K562 (cell line): ENCODE results near the gene MOK. TPM values are rescaled to one million over a fixed set of nuclear protein-coding genes. Genes with fewer than 3 reads are reported as not detected.

Experiments
- ATAC-seq: fragments of 200-7000 bp; cut with Tn5 transposase; 3 replicates; pipeline ENCODE4 v1.9.1; 2020; ENCODE audit warnings: moderate library complexity
- BruUV-seq: library from RNA; stranded (reverse); fragments of 400-500 nt; replicated peaks from 2 replicates; lab custom pipeline; 2021; lab: Mats Ljungman, UMichigan
- CTCF ChIA-PET: fragments of 300-600 bp; formaldehyde crosslinking; extraction: SDS; loops from one replicate; lab custom pipeline; 2021; ENCODE audit warnings: low intra/inter-chr PET ratio; lab: Yijun Ruan, JAX
- POLR2A ChIA-PET: fragments of 300-600, 350-650 bp; sonication (Branson Sonifier 250); formaldehyde crosslinking; extraction: SDS; loops from one replicate; lab custom pipeline; 2021; ENCODE audit warnings: antibody characterized with exemption, inconsistent platforms; lab: Yijun Ruan, JAX
- DNase-seq, 4 experiments: peaks; one replicate each; pipeline versions ENCODE4 v3.0.0 to v3.0.0-alpha.2; 2011 to 2018; ENCODE audit warnings: low spot score in 3 of 4, mixed read lengths in 3 of 4; ENCODE audit errors: extremely low read depth in 1 of 4
- FAIRE-seq: peaks from 2 replicates; lab custom pipeline; 2011; peaks lifted over from hg19 to GRCh38; lab: Jason Lieb, UNC
- H2AFZ ChIP-seq: 2 replicates; pipeline ENCODE4 v1.6.0; 2011; ENCODE audit warnings: low read depth, low read length, control low read depth, inconsistent platforms
- H3K27ac ChIP-seq: fragments of 200-600 bp; 3 replicates; pipeline ENCODE4 v1.8.0; 2011; ENCODE audit warnings: low read depth, mild to moderate bottlenecking, control low read depth, inconsistent platforms, low read length, moderate library complexity, mixed read lengths; ENCODE audit errors: extremely low read depth
- H3K27me3 ChIP-seq, 2 experiments: fragments of 300-600 bp in 1 of 2; 2 replicates in 1 of 2; 3 replicates in 1 of 2; pipeline versions ENCODE4 v1.6.0 to v1.8.0; 2011; ENCODE audit warnings: inconsistent platforms in 2 of 2, low read length in 2 of 2, mild to moderate bottlenecking in 1 of 2, mixed read lengths in 1 of 2, moderate library complexity in 1 of 2; ENCODE audit not compliant: control insufficient read depth in 2 of 2, insufficient read depth in 2 of 2
- H3K36me3 ChIP-seq: fragments of 300-600 bp; 3 replicates; pipeline ENCODE4 v1.8.0; 2011; ENCODE audit warnings: mild to moderate bottlenecking, low read length, inconsistent platforms; ENCODE audit not compliant: control insufficient read depth, insufficient read depth
- H3K4me1 ChIP-seq, 2 experiments: fragments of 200-600 bp in 1 of 2; replicated peaks in 1 of 2; 2 replicates in 1 of 2; 3 replicates in 1 of 2; pipeline versions ENCODE4 v1.5.1 to v1.8.0; 2011; ENCODE audit warnings: inconsistent platforms in 2 of 2, low read length in 2 of 2, mild to moderate bottlenecking in 1 of 2, mixed read lengths in 1 of 2, moderate library complexity in 1 of 2; ENCODE audit not compliant: control insufficient read depth in 2 of 2, insufficient read depth in 2 of 2
- H3K4me2 ChIP-seq: 2 replicates; pipeline ENCODE4 v1.6.1; 2011; ENCODE audit warnings: low read length, control low read depth, inconsistent platforms, mixed read lengths; ENCODE audit not compliant: insufficient read depth
- H3K4me3 ChIP-seq: fragments of 200-600 bp; sonication (generic), shearing (Covaris generic); 2 replicates; pipeline ENCODE4 v1.5.1; 2016; ENCODE audit warnings: control low read depth, inconsistent platforms
- H3K79me2 ChIP-seq: fragments of 200-600 bp; 3 replicates; pipeline ENCODE4 v1.8.0; 2011; ENCODE audit warnings: low read length, inconsistent platforms; ENCODE audit not compliant: control insufficient read depth, insufficient read depth
- H3K9ac ChIP-seq, 2 experiments: 2 replicates each; pipeline versions ENCODE4 v1.6.0 to v1.6.1; 2011; ENCODE audit warnings: low read depth in 2 of 2, low read length in 2 of 2, control low read depth in 1 of 2, inconsistent platforms in 1 of 2, mild to moderate bottlenecking in 1 of 2, mixed read lengths in 1 of 2; ENCODE audit not compliant: insufficient read depth in 1 of 2
- H3K9me1 ChIP-seq: one replicate; pipeline ENCODE4 v1.6.0; 2011; ENCODE audit warnings: inconsistent platforms, mild to moderate bottlenecking, low read length, moderate library complexity; ENCODE audit not compliant: control insufficient read depth, insufficient read depth
- H3K9me3 ChIP-seq: replicated peaks from 2 replicates; pipeline ENCODE4 v1.5.1; 2011; ENCODE audit warnings: low read depth, low read length, inconsistent platforms; ENCODE audit not compliant: control insufficient read depth, insufficient read depth
- H4K20me1 ChIP-seq: replicated peaks from 2 replicates; pipeline ENCODE4 v1.6.1; 2011; ENCODE audit warnings: low read length, inconsistent platforms, mixed read lengths; ENCODE audit not compliant: control insufficient read depth, insufficient read depth
- BACH1 ChIP-seq: fragments of 200-800 bp; sonication (Bioruptor generic); IDR thresholded peaks from 2 replicates; pipeline ENCODE4 v1.6.1; 2016; ENCODE audit warnings: missing genetic modification characterization, missing compliant biosample characterization
- BHLHE40 ChIP-seq: IDR thresholded peaks from 2 replicates; pipeline ENCODE4 v1.6.1; 2011; ENCODE audit warnings: low read length, improper control_type of control experiment
- C11orf30 ChIP-seq: fragments of 450-650 bp; IDR thresholded peaks from 2 replicates; pipeline ENCODE4 v1.6.1; 2016; ENCODE audit warnings: low read depth, mild to moderate bottlenecking
- CREB1 ChIP-seq, 2 experiments: sonication (generic) in 1 of 2; formaldehyde crosslinking in 1 of 2; IDR thresholded peaks; 2 replicates each; pipeline versions ENCODE4 v1.6.1 to v1.8.0; 2012 to 2022; ENCODE audit warnings: inconsistent platforms in 1 of 2, mild to moderate bottlenecking in 1 of 2, missing genetic modification reagents in 1 of 2, moderate library complexity in 1 of 2
- DPF2 ChIP-seq: fragments of 450-650 bp; IDR thresholded peaks from 2 replicates; pipeline ENCODE4 v1.6.1; 2016
- E2F1 ChIP-seq: sonication (generic); formaldehyde crosslinking; IDR thresholded peaks from 2 replicates; pipeline ENCODE4 v1.8.1; 2023; ENCODE audit warnings: mild to moderate bottlenecking, missing genetic modification reagents, moderate library complexity
- KHSRP ChIP-seq: fragments of 450-650 bp; IDR thresholded peaks from 2 replicates; pipeline ENCODE4 v1.6.1; 2017
- MAFF ChIP-seq: IDR thresholded peaks from 2 replicates; pipeline ENCODE4 v1.6.1; 2012; ENCODE audit warnings: low read length, improper control_type of control experiment
- MAFG ChIP-seq: fragments of 450-650 bp; conservative IDR thresholded peaks from 2 replicates; pipeline ENCODE4 v1.6.1; 2016; ENCODE audit warnings: missing genetic modification characterization, missing compliant biosample characterization
- MLX ChIP-seq, 2 experiments: fragments of 450-650 bp in 1 of 2; sonication (generic) in 1 of 2; formaldehyde crosslinking; conservative IDR thresholded peaks; 2 replicates each; pipeline versions ENCODE4 v1.4.0 to v1.8.1; 2020 to 2022; ENCODE audit warnings: mild to moderate bottlenecking in 1 of 2, missing genetic modification reagents in 1 of 2
- NFE2 ChIP-seq: IDR thresholded peaks from 2 replicates; pipeline ENCODE4 v1.6.1; 2014; ENCODE audit warnings: antibody characterized with exemption, low read depth
- NFIC ChIP-seq: fragments of 450-650 bp; IDR thresholded peaks from 2 replicates; pipeline ENCODE4 v1.6.1; 2017; ENCODE audit warnings: mild to moderate bottlenecking, inconsistent platforms
- TBP ChIP-seq: optimal IDR thresholded peaks from 2 replicates; pipeline ENCODE3; 2011; ENCODE audit warnings: low read depth, low read length, improper control_type of control experiment
- ZNF133 ChIP-seq: fragments of 250-450 bp; sonication (Bioruptor Pico); IDR thresholded peaks from 2 replicates; pipeline ENCODE4 v1.4.0; 2020; ENCODE audit warnings: mild to moderate bottlenecking
- ZNF316 ChIP-seq: fragments of 450-650 bp; IDR thresholded peaks from 2 replicates; pipeline ENCODE4 v1.6.1; 2016
- ZNF408 ChIP-seq: fragments of 250-450 bp; sonication (Bioruptor Pico); IDR thresholded peaks from 2 replicates; pipeline ENCODE4 v1.4.0; 2020; ENCODE audit warnings: low read depth, mild to moderate bottlenecking, moderate library complexity
- WGBS: fragments of 100-300 bp; shearing (Covaris generic); methylation state at CpG from one replicate; pipeline ENCODE4 v1.1.6; 2016; ENCODE audit warnings: low coverage, mixed read lengths; ENCODE audit not compliant: insufficient coverage; ENCODE audit errors: missing lambda C conversion rate; 5-methylcytosine and 5-hydroxymethylcytosine counted together
- in situ Hi-C: fragments of 300-500 bp; cut with MboI; formaldehyde crosslinking; loops from 4 replicates; pipeline ENCODE4 v1.15.0; 2018; ENCODE audit warnings: inconsistent platforms, mixed read lengths
- intact Hi-C: fragments of 100-400 bp; cut with micrococcal nuclease; formaldehyde crosslinking; loops from 2 replicates; pipeline ENCODE4 v1.14.2; 2022
- polyA plus RNA-seq, 8 experiments: library from polyadenylated mRNA; depleted of rRNA in 4 of 8; stranded (reverse) in 5 of 8; unstranded in 3 of 8; fragments of >200 nt; fragmentation: Nextera tagmentation in 2 of 8; fragmentation: Illumina TruSeq in 1 of 8; extraction: Ambion mirVana in 2 of 8; extraction: Trizol in 1 of 8; gene quantifications; 2 replicates each; pipeline versions ENCODE4 v1.2.1 to v1.2.3, GENCODE V29; 2011 to 2014; ENCODE audit warnings: inconsistent platforms in 1 of 8, missing spikeins in 1 of 8
- total RNA-seq, 7 experiments: library from RNA; depleted of rRNA in 6 of 7; stranded (reverse); fragments of >200 nt in 6 of 7; fragmentation: Illumina TruSeq in 2 of 7; extraction: Trizol in 2 of 7; gene quantifications; 2 replicates each; pipeline versions ENCODE4 v1.2.1 to v1.2.3, GENCODE V29; 2011 to 2021; ENCODE audit warnings: low replicate concordance in 1 of 7

The MOK gene
- total and polyA plus RNA-seq, 9 of the 15 experiments (the other 6 are each of a cell fraction or from before 2014, with no cell fraction given): 1.3 to 8.4 (median 5.3) TPM

- 14% methylated on average over 7 of the region's 7 CpGs for WGBS
- intact Hi-C loops (no loop called here), in situ Hi-C loops (no loop called here)
- Histone ChIP-seq H3K9me3 (no peaks in the 10 kb centered on the region), H3K79me2 (peaks cover 64% of the 10 kb centered on the region), H3K9me1 (peaks cover 3% of the 10 kb centered on the region), H4K20me1 (0 out of 2 replicates have a peak, but pooled peaks cover 3% of the 10 kb centered on the region), H3K36me3 (0 out of 3 replicates have a peak, but pooled peaks cover 3% of the 10 kb centered on the region), H3K4me2 (no peak overlapping the region), H2AFZ (no peak overlapping the region), H3K9ac (no peak overlapping the region), H3K27me3 (no peaks in the 10 kb centered on the region), H3K27ac (peak overlapping the region; percentile 5; the same call in 1 of the 3 replicates), H3K4me3 (no peak overlapping the region), H3K4me1 (peaks cover 0 to 9% of the 10 kb centered on the region in 2 experiments; a peak in 3 of 5 replicates)
- FAIRE-seq (peak; percentile 52), ATAC-seq (peak; percentile 72), DNase-seq (peak in 1 of 4 experiments; percentile 10)
- BruUV-seq: no TSS peak
- ChIA-PET POLR2A (interaction anchor here (0.6 to 1.5 kb wide), 6 partner anchors 10 to 94 kb away, joined by 3 read pairs; partner anchors contain the start of gene HSP90AA1), CTCF (no interaction called here)
- TF ChIP-seq BACH1 (tag) (0 out of 2 replicates have a peak, but pooled peaks have one; percentile 38), ZNF133 (CRISPR knock-in tag) (no peak), E2F1 (CRISPR knock-in tag) (no peak), ZNF408 (no peak), ZNF316 (peak; percentile 41; the same call in 1 of the 2 replicates), NFE2 (peak; percentile 84), TBP (no peak), MAFG (tag) (0 out of 2 replicates have a peak, but pooled peaks have one; percentile 27), NFIC (no peak), C11orf30 (peak; percentile 63; the same call in 1 of the 2 replicates), MAFF (peak; percentile 35; the same call in 1 of the 2 replicates), BHLHE40 (no peak), KHSRP (no peak), MLX (CRISPR knock-in tag; conservative IDR thresholded peaks at IDR 0.05) (no peak), CREB1 (IDR thresholded peaks at IDR 0.05) (no peak), CREB1 (CRISPR knock-in tag; IDR thresholded peaks at IDR 0.05) (no peak), DPF2 (0 out of 2 replicates have a peak, but pooled peaks have one; percentile 17)
Observed at GRCh38 chr14:102180248-102180998, 124.5 kb downstream of the MOK start.
